ENCODE data around the gene PI4KA.
A peak's percentile ranks its signal among the peaks of the same experiment; 100 is the strongest.

PI4KA gene

DNA sequence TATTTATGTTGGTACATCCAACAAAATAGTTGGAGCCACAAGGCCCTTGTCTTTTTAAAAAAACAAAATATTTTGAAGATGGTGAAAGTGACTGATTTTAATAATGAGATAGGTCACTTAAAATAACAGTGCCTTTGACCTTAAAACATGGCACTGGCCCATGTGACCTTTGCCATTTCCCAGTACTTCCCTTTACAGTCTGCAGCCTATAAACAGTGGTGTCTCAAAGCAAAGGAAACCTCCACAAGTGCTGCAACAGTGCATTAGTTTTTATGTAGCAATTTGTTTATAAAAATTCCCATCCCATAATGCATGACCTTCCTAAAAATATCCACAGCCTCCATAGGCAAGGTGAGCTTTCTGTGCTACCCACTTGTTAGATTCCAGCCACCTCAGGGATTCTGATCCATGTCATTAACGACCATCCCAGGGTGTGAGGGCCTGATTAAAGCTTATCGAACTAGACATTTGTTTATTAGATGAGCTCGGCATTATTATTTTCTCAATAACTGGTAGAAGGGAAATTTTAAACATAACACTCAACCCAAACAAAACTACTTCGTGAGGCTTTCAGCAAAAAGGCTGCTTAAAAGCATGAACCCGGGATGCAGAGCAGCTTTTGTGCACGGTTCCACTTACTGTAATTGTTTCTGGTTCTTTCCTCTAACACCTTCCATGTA lies 30.6 kb upstream of the PI4KA start:
- Mint-ChIP-seq H3K27me3 (ENCODE audit: low read depth) (no peaks in the 10 kb centered on the region), H3K9me3 (no peaks in the 10 kb centered on the region), H3K4me1 (ENCODE audit: low read depth) (no peaks in the 10 kb centered on the region), H3K36me3 (ENCODE audit: low read depth) (peaks cover 35% of the 10 kb centered on the region), H3K27ac (no peak overlapping the region), H3K4me3 (no peak overlapping the region)
- no peak for DNase-seq (ENCODE audit: low spot score)

- Mint-ChIP-seq H3K4me3 (no peak overlapping the region), H3K36me3 (ENCODE audit: low read depth) (peaks cover 42% of the 10 kb centered on the region), H3K27ac (no peak overlapping the region), H3K27me3 (ENCODE audit: low read depth) (no peaks in the 10 kb centered on the region), H3K4me1 (ENCODE audit: low read depth) (no peaks in the 10 kb centered on the region), H3K9me3 (no peaks in the 10 kb centered on the region)
- DNase-seq (ENCODE audit: low spot score), result no peak
Observed at GRCh38 chr22:20887375-20887774, 28.8 kb upstream of the PI4KA start.

GRCh38 chr22:20885557-20886323 lies 27.1 kb upstream of the PI4KA start:
- Mint-ChIP-seq H3K4me3 (no peak overlapping the region), H3K27me3 (ENCODE audit: low read depth) (no peaks in the 10 kb centered on the region), H3K36me3 (ENCODE audit: low read depth) (peaks cover 45% of the 10 kb centered on the region), H3K4me1 (ENCODE audit: low read depth) (no peaks in the 10 kb centered on the region), H3K27ac (no peak overlapping the region), H3K9me3 (no peaks in the 10 kb centered on the region)
- DNase-seq (ENCODE audit: low spot score), result peak; percentile 12

GRCh38 chr22:20885017-20885556 lies 26.5 kb upstream of the PI4KA start:
- Mint-ChIP-seq H3K9me3 (no peaks in the 10 kb centered on the region), H3K36me3 (ENCODE audit: low read depth) (peaks cover 46% of the 10 kb centered on the region), H3K27me3 (ENCODE audit: low read depth) (no peaks in the 10 kb centered on the region), H3K27ac (peak overlapping the region; percentile 26), H3K4me3 (no peak overlapping the region), H3K4me1 (ENCODE audit: low read depth) (no peaks in the 10 kb centered on the region)
- no peak for DNase-seq (ENCODE audit: low spot score)

GRCh38 chr22:20884454-20884853 lies 25.8 kb upstream of the PI4KA start:
- H3K9me3 Mint-ChIP-seq, result no peaks in the 10 kb centered on the region
- H3K4me3 Mint-ChIP-seq, result no peak overlapping the region
- no peak for DNase-seq (ENCODE audit: low spot score)
- H3K27me3 Mint-ChIP-seq (ENCODE audit: low read depth), result no peaks in the 10 kb centered on the region
- H3K27ac Mint-ChIP-seq, result peak overlapping the region; percentile 8
- peaks cover 42% of the 10 kb centered on the region for H3K36me3 Mint-ChIP-seq (ENCODE audit: low read depth)
- H3K4me1 Mint-ChIP-seq (ENCODE audit: low read depth), result no peaks in the 10 kb centered on the region

- no peaks in the 10 kb centered on the region for H3K9me3 Mint-ChIP-seq
- no peak overlapping the region for H3K27ac Mint-ChIP-seq
- DNase-seq (ENCODE audit: low spot score), result no peak
- H3K4me3 Mint-ChIP-seq, result no peak overlapping the region
- H3K36me3 Mint-ChIP-seq (ENCODE audit: low read depth), result peaks cover 31% of the 10 kb centered on the region
- no peaks in the 10 kb centered on the region for H3K27me3 Mint-ChIP-seq (ENCODE audit: low read depth)
- H3K4me1 Mint-ChIP-seq (ENCODE audit: low read depth), result no peaks in the 10 kb centered on the region
Observed at GRCh38 chr22:20882855-20883254, 24.2 kb upstream of the PI4KA start.

GRCh38 chr22:20881869-20882815 lies 23.5 kb upstream of the PI4KA start:
- no peaks in the 10 kb centered on the region for H3K9me3 Mint-ChIP-seq

DNA sequence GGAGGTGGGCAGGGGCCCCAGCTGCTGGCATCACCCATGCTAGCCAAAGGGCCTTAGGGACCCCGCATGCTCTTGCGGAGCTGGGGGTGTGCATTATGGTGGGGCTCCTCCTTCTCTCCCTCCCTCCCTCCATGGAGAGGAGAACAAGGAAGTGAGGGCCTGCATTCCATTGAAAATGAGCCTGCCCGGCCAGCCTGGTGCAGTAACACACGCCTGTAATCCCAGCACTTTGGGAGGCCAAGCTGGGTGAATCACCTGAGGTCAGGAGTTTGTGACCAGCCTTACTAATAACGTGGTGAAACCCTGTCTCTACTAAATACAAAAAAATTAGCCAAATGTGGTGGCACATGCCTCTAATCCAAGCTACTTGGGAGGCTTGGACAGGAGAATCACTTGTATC lies 22.6 kb upstream of the PI4KA start:
- no peak for DNase-seq (ENCODE audit: low spot score)
- Mint-ChIP-seq H3K9me3 (no peaks in the 10 kb centered on the region), H3K36me3 (ENCODE audit: low read depth) (peaks cover 30% of the 10 kb centered on the region), H3K4me1 (ENCODE audit: low read depth) (no peaks in the 10 kb centered on the region), H3K4me3 (no peak overlapping the region), H3K27me3 (ENCODE audit: low read depth) (no peaks in the 10 kb centered on the region), H3K27ac (no peak overlapping the region)

More at GRCh38 chr22:20881869-20882815, 23.5 kb upstream of the PI4KA start:
- Mint-ChIP-seq H3K27ac (no peak overlapping the region), H3K4me3 (no peak overlapping the region), H3K4me1 (ENCODE audit: low read depth) (no peaks in the 10 kb centered on the region), H3K36me3 (ENCODE audit: low read depth) (peaks cover 25% of the 10 kb centered on the region), H3K27me3 (ENCODE audit: low read depth) (no peaks in the 10 kb centered on the region)
- DNase-seq (ENCODE audit: low spot score), result no peak

- no peak overlapping the region for H3K4me3 Mint-ChIP-seq
- DNase-seq (ENCODE audit: low spot score), result no peak
- no peak overlapping the region for H3K27ac Mint-ChIP-seq
- H3K4me1 Mint-ChIP-seq (ENCODE audit: low read depth), result peaks cover 3% of the 10 kb centered on the region
- peaks cover 25% of the 10 kb centered on the region for H3K36me3 Mint-ChIP-seq (ENCODE audit: low read depth)
- no peaks in the 10 kb centered on the region for H3K9me3 Mint-ChIP-seq
- H3K27me3 Mint-ChIP-seq (ENCODE audit: low read depth), result no peaks in the 10 kb centered on the region
Observed at GRCh38 chr22:20877715-20878114, 19.1 kb upstream of the PI4KA start.

DNA sequence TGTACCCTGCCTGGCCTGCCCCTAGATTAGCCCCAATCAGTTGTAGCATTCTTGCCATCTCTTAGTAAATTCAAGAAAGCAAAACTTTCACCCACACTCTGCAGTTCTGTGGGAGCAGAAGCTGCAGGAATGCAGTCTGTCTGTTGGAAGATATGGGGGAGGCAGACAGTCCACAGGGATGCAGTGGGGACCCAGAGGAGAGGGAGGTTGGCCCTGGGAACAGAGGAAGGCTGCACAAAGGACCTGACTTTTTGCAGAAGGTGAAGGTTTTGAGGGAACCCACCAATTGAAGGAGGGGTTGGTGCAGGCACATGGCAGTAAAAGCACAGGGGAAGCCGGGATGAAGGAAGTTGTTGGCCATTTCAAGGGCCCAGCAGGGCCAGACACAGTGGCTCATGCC lies 16.7 kb upstream of the PI4KA start:
- Mint-ChIP-seq H3K4me3 (no peak overlapping the region), H3K27ac (no peak overlapping the region), H3K36me3 (ENCODE audit: low read depth) (peaks cover 20% of the 10 kb centered on the region), H3K9me3 (no peaks in the 10 kb centered on the region), H3K27me3 (ENCODE audit: low read depth) (no peaks in the 10 kb centered on the region), H3K4me1 (ENCODE audit: low read depth) (peaks cover 3% of the 10 kb centered on the region)
- no peak for DNase-seq (ENCODE audit: low spot score)

DNA sequence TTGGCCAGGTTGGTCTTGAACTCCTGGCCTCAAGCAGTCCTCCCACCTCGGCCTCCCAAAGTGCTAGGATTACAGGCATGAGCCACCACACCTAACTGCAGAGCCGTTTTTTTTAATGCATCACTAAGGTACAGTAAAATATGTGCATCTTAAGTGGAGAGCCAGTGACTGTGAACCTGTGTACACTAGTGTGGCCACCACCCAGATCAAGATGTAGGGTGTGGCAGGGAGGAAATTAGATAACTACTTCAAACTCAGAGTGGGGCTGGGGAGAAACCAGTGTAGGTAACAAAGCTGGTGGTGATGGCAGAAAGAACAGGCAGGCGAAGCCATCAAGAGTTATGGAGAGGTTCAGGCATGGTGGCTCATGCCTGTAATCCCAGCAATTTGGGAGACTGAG lies 14.6 kb upstream of the PI4KA start:
- Mint-ChIP-seq H3K36me3 (ENCODE audit: low read depth) (peaks cover 22% of the 10 kb centered on the region), H3K27me3 (ENCODE audit: low read depth) (no peaks in the 10 kb centered on the region), H3K4me1 (ENCODE audit: low read depth) (peaks cover 3% of the 10 kb centered on the region), H3K4me3 (no peak overlapping the region), H3K27ac (peak overlapping the region; percentile 84), H3K9me3 (no peaks in the 10 kb centered on the region)
- DNase-seq (ENCODE audit: low spot score), result no peak

- Mint-ChIP-seq H3K4me1 (ENCODE audit: low read depth) (peaks cover 10% of the 10 kb centered on the region), H3K27me3 (ENCODE audit: low read depth) (no peaks in the 10 kb centered on the region), H3K36me3 (ENCODE audit: low read depth) (peaks cover 10% of the 10 kb centered on the region), H3K27ac (no peak overlapping the region), H3K9me3 (no peaks in the 10 kb centered on the region), H3K4me3 (no peak overlapping the region)
- no peak for DNase-seq (ENCODE audit: low spot score)
Observed at GRCh38 chr22:20869234-20869633, 10.6 kb upstream of the PI4KA start.

DNA sequence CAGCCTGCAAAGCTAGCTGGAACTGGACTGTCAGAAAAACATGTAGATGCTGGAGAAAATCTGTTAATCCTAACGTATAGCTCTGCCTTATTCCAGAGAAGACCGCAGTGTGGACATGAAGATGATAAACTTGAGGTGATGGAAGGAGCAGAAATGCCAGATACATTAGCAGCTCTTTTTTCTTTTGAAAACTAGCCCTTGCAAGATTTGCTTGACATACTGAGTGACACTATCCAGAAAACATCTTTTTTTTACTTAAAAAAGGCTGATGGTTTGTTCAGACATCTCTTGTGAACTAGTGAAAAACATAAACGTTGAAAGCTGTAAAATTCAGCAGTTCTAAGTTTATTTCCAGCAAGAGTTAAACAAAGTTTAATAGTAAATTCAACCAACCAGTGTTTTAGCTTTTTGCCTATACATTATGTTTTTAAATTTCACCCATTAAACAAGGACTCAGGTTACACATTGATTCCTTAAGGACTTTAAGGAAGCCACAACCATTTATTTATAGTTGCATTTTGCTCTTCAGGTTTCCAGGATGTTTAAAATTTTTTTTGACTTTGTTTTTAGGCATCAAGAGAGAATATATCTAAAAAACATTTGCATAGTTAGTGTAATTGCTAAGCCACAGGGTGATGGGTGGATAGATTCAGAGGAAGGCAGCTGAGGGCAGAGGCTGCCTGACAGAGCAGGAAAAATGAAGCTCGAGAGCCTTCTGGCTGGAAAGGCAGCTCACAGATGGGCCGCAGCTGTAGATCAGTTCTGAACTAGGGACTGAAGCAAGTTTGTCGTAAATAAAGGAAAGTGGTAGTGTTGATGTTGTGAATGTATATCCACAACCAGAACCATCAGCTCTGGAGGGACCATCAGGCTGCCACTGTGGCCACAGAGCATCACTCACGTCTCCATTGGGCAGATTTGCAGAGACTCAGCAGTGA lies 9.7 kb upstream of the PI4KA start:
- no peaks in the 10 kb centered on the region for H3K27me3 Mint-ChIP-seq (ENCODE audit: low read depth)
- peaks cover 9% of the 10 kb centered on the region for H3K4me1 Mint-ChIP-seq (ENCODE audit: low read depth)
- no peak overlapping the region for H3K4me3 Mint-ChIP-seq
- no peak for DNase-seq (ENCODE audit: low spot score)
- peak overlapping the region; percentile 75 for H3K27ac Mint-ChIP-seq
- H3K36me3 Mint-ChIP-seq (ENCODE audit: low read depth), result peaks cover 14% of the 10 kb centered on the region
- H3K9me3 Mint-ChIP-seq, result no peaks in the 10 kb centered on the region
